Smooth muscle cell of the pulmonary artery (primary cell): Measurements from ENCODE around the gene S1PR4. TPM values are rescaled to one million over a fixed set of nuclear protein-coding genes. Genes with fewer than 3 reads are reported as not detected.

Experiments
- total RNA-seq: library from RNA; depleted of rRNA; stranded (reverse); fragments of >200 nt; gene quantifications from 2 replicates; pipeline ENCODE4 v1.2.3, GENCODE V29; 2014

Gene S1PR4
- not detected in 2 replicates for total RNA-seq

GRCh38 chr19:3178377-3178972 lies at the start of gene S1PR4:
TSS of gene S1PR4 (plus strand) at chr19:3178769. CDS start at chr19:3178793, 24 bp downstream.

GRCh38 chr19:3135961-3136683 lies 42.4 kb upstream of the S1PR4 start, which contains the start of gene GNA15:
TSS of gene GNA15 (plus strand) at chr19:3136033. CDS start at chr19:3136451, 418 bp downstream.

GRCh38 chr19:3185461-3186159 lies 7.0 kb downstream of the S1PR4 start, which contains the start of gene NCLN:
TSS of gene NCLN (plus strand) at chr19:3185930. CDS start at chr19:3186031, 101 bp downstream.

GRCh38 chr19:3224346-3225168 lies 46.0 kb downstream of the S1PR4 start, which contains the start of gene CELF5:
TSS of gene CELF5 (plus strand) at chr19:3224661. CDS start at chr19:3224740, 79 bp downstream.

Other genes with a start within 250 kb of the S1PR4 start
- 2.5 and 3.3 TPM in 2 replicates for gene ZNF77, start 233.8 kb upstream of the S1PR4 start, total RNA-seq
- gene TLE6, start 201.2 kb upstream of the S1PR4 start, total RNA-seq: 1.2 and 2.7 TPM in 2 replicates
- gene TLE2, start 149.5 kb upstream of the S1PR4 start, total RNA-seq: 14.1 and 17.6 TPM in 2 replicates
- gene TLE5, start 116.3 kb upstream of the S1PR4 start, total RNA-seq: 157 and 220 TPM in 2 replicates
- 69.9 and 76.5 TPM in 2 replicates for gene GNA11, start 84.4 kb upstream of the S1PR4 start, total RNA-seq
- 0.07 and 0.33 TPM in 2 replicates for gene GNA15, start 42.7 kb upstream of the S1PR4 start, total RNA-seq
- 52.9 and 86.1 TPM in 2 replicates for gene NCLN, start 7.2 kb downstream of the S1PR4 start, total RNA-seq
- gene CELF5, start 45.9 kb downstream of the S1PR4 start, total RNA-seq: 0.10 TPM in 1 of 2 replicates, not detected in the other
- 91.9 and 101 TPM in 2 replicates for gene NFIC, start 187.8 kb downstream of the S1PR4 start, total RNA-seq